HG02759 (cell line): ENCODE results near the gene PTCD1.
"Not testable (repeated sequence)": the region's sequence is repeated elsewhere in the genome, so short reads cannot be mapped to it uniquely, and the experiment has no call there.

Source experiments
- ATAC-seq: cut with Tn5 transposase; IDR thresholded peaks from one replicate; pipeline ENCODE4 v1.9.1; 2021; ENCODE audit warnings: mild to moderate bottlenecking, moderate library complexity; ENCODE audit not compliant: unreplicated experiment

Gene PTCD1

DNA sequence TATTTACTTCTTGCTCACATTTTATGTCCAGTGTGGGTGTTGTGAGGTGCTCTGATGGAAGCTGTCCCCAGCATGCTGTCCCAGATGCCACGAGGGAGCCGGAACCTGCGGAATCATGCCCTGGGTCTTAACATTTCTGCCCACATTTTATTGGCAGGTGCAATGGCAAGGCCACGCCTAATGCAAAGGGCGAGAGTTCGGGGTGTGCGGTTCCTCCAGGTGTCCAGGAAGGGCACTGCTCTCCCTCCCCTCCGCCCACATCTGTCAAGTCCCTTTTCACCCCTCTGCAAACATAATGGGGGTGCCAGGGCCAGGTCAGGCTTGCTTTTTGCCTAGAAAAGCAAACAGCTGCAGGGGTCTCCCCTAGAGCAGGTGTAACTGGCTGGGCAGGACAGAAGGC, 46.6 kb downstream of the PTCD1 start:
- ATAC-seq = no peak

DNA sequence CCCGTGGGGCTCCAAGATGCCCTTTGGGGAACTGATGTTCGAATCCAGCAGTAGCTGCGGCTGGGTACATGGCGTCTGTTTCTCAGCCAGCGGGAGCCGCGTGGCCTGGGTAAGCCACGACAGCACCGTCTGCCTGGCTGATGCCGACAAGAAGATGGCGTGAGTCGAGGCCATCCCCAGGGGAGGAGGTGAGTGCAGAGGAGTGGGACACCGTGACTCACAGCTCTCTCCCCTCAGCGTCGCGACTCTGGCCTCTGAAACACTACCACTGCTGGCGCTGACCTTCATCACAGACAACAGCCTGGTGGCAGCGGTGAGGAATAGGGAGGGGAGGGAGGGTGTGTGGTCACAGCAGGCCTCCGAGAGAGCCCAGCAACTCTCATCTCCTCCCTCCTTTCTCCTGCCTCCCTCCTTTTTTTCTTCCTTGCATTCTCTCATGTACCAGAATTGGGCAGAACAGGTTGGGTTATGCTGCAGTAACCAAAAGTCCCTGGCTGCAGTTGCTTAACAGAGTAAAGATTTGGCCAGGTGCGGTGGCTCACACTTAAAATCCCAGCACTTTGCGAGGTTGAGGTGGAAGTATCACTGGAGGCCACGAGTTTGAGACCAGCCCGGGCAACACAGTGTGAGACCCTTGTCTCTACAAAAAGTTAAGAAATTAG, 47.5 kb downstream of the PTCD1 start:
- ATAC-seq = no peak

DNA sequence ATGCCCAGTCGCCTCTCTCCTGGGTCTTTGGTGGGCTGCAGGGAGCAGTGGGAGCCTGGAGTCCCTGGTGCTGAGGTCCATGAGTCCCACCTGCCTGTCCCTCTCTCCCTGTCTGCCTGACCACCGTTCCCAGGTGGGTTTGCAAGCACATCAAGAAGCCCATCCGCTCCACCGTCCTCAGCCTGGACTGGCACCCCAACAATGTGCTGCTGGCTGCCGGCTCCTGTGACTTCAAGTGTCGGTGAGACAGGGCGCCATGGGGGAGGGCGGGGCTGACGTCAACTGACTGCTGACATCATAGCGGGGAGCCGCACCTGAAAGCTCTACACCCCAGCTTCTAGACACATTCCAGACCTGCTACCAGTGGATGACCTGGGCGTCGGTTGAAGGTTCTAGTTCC, 48.8 kb downstream of the PTCD1 start:
- no peak for ATAC-seq

GRCh38 chr7:99387912-99388311, 50.7 kb downstream of the PTCD1 start:
- ATAC-seq = no peak

GRCh38 chr7:99387239-99387635, 51.4 kb downstream of the PTCD1 start:
- not testable (repeated sequence) for ATAC-seq

GRCh38 chr7:99386584-99387238, 51.9 kb downstream of the PTCD1 start:
- ATAC-seq = peak; percentile 50

DNA sequence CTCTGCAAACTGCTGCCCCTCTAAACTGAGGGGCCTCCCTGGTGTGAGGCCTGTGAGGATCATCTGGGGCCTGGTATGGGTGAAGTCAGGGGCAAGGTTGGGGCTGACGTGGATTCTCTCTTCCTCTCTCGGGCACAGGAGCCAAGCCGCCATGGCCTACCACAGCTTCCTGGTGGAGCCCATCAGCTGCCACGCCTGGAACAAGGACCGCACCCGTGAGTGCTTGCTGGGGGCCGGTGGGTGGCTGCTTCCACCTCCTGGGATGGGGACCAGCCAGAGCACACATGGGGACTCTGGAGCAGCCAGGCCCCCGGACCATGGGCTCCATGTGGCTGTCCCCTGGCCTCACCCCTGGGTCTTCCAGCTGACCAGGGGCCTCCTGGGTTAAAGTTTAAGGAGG, 53.0 kb downstream of the PTCD1 start:
- ATAC-seq = no peak

DNA sequence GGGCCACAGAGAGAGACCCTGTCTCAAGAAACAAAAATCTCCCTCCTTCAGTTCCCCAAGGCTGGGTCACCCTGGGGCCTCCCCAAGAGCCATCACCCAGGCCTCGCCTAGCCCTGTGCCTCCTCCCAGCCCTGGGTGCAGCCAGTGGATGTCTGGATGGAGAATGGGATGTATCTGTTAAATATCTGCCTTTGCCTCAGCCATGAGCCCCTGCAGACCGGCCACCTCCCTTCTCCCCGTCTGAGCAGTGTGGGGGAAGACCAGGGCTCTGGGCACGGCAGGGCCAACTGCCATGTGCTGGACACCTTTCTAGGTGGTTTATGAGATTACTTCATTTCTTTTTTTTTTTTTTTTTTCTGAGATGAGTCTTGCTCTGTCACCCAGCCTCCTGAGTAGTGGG, 54.1 kb downstream of the PTCD1 start:
- ATAC-seq = no peak

DNA sequence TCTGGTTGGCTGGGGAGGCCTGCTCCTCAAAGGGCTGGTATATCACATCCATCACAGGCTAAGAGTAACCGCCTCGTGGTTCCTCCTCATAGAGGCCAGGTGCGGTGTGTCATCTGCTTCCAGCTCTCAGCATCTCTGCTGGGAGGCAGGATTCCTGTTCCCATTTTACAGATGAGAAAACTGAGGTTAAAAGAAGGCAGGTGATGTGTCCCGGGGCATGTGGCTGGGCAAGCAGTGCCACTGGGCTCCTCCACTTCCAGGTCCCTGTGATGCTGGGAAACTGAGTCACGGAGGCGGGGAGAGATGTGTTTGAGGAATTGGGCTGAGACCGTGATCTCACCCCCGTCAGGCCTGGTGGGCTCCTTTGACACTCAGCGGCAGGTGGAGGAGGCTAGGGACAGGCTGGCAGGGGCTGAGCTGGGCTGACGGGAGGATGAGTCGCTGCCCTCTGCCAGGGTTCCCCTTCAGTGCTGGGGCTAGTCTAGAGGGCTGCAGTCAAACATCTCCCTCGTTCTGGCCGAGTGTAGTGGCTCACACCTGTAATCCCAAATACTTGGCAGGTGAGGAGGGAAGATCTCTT, 54.7 kb downstream of the PTCD1 start:
- ATAC-seq = no peak

- no peak for ATAC-seq
Observed at GRCh38 chr7:99383203-99383602, 55.4 kb downstream of the PTCD1 start.

- no peak for ATAC-seq
Observed at GRCh38 chr7:99381664-99382075, 56.9 kb downstream of the PTCD1 start.

DNA sequence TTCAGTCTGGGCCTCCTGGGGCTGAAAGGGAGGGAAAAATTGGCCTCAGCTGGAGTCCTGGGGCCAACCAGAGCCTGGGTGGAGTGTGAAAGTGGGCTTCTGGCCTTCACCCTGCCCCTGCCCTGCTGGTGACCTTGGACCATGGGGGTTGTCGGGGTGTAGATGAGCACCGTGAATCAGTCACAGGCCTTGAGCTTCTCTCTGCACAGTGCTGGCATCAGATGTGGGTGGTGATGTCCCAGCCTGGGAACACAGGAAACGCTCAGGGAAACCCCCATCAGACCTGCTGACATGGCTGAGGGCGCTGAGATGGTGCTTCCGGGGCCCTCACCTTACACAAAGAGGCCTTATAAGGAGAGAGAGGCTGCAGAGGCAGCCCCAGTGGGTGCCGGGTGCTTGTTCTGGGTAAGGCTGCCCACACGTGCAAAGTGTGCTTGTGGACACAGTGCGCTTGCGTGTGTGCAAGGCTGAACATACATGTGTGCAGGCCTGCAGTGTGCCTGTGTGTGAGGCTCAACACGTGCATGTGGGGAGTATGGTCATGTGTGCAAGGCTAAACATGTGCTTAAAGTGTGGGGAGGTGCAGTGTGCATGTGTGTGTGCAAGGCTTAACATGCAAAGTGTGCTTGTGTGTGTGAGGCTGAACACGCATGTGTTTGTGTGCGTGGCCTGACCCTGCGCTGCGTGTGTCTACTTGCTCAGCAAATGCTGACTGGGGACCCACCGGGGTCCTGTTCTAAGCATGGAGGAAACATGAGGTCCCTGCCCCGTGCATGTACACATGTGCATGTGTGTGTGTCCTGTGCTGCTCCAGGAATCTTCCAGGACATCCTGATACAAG, 57.6 kb downstream of the PTCD1 start:
- ATAC-seq = peak; percentile 83

DNA sequence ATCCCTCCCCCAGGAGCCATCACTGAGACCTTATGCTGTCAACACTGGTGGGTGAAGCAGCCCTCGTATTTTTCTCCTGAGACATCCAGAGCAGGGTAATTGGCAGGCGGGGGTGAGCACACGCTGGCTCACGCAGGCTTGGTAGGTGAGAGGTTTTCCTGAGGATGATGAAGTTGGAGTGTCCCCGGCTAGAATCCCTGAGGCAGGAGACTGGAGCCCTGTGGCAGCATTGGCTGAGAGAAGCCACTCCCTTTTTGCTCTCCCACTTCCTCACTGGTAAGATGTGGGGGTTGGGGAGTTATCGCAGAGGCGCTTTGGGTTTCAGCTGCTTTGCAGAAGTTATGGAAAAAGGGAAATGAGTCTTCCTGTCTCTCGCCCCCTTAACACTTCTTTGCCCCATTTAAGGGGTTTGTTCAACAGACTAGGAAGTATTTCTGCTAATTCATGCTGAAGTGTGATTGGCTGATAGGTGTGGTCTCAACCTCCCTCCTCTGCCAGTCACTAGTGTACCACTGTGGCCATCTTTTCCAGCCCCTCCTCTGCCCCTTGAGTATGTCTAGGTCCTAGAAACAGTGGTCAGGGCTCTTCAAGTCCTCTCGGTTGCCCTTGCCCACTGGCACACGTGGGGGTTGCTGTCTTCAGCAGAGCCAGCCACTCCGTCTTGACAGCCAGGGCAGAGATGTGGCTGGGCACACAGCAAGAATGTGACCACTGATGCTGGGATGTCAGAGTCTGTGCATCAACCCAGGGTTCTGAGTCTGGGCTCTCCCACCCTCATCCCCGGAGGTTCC, 58.4 kb downstream of the PTCD1 start:
- peak; percentile 41 for ATAC-seq

- ATAC-seq = not testable (repeated sequence)
Observed at GRCh38 chr7:99379693-99380031, 58.9 kb downstream of the PTCD1 start.

DNA sequence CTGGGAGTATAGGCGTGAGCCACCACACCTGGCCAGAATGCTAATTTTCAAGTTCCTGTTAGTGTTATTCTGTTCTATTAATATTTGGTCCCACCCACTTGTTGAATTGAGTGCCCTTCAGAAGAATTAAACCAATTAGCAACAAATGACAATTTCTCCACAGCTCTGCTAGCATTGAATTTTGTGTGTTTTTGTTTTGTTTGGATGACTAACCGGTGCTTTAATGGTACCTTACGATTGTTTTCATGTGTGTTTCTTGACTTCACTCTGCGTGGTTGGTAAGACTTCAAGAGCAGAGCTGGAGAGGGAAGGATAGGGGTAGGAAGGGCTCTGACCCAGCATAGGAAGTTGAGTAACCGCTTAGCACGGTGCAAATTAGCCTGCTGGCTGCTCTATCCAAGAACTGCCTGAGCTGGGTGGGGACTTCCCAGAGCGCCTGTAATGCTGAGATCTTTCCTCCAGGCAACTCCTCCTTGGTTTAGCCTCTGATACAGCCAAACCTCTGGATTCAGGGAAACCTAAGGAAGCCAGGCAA, 59.5 kb downstream of the PTCD1 start:
- no peak for ATAC-seq

DNA sequence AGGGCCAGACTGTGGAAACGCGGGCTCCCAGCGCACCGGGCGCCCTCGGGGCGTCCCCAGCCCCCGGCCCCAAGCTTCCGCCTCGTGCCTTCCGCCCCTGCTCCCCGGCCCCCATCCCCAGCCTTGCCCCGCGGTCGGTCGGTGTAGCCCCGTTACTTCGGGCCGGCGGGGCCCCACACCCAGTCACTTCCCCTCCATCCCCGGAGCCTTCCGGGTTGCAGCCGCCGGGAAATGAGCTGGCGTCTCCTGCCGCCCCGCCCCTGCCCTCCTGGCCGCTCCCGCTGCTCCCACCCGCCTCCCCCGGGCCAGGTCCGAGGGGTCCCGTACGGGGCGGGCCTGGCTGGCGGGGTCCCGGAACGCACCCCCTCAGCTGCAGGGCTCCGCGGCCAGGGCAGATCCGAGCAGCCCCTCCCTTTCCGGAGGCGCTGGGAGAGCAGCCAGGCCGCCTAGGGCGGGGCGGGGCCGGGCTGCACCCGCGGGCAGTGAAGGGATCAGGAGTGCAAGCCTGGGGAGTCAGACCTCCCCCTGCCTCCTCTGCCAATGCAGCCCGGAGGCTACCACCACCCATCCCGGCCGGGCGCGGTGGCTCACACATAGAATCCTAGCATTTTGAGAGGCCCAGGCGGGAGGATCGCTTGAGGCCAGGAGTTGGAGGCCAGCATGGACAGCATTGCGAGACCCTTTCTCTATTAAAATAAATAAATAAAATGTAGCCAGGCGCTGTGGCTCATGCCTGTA, 63.4 kb downstream of the PTCD1 start:
- ATAC-seq = peak; percentile 44

DNA sequence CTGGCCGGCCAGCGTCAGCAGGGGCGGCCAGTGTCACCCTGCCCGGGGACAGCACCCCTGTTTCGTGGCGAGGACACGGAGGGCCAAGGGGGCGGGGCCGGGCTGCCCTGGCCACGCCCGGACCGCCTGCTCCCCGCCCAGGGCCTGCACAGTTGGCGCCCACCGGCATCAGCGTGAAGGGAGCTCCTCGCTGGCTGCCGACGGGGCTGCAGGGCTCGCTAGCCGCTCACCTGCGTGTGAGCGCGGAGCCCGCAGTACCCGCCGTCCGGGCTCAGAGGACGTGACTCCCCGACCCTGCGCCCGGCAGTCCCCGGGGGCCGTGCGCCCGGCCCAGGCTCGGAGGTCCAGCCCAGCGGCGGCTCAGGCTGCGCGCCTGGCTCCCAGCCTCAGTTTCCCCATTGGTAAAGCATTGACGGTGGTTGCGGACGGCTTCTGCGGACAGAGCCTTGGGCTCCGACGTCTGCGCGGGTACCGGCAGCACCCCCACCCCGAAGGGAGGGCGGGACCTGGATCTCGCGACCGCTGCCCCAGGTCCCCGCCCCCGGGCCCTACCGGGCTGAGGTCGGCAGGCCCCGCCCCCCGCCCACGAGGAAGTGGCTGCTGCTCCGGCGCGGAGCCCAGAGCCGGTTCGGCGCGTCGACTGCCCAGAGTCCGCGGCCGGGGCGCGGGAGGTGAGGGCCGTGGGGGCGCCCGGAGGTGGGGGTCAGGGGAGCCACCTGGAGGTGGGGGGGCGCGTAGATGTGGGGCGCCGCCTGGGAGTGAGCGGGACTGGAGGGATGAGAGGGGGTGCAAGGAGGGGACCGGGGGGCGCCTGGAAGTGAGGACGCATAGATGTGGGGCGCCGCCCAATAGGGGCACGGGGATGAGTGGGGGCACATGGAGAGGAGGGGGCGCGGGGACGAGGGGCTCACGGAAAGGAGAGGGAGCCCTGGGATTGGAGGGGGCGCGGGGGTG, 64.2 kb downstream of the PTCD1 start, which contains the start of gene ARPC1B:
ARPC1B (plus strand) TSS at position 620 of the 954 bp plus-strand sequence. CDS start 10,985 bp downstream, outside the sequence.
- ATAC-seq = peak; percentile 64
